CD14-positive monocyte (primary cell): ENCODE results near the gene SELENOP. TPM values are rescaled to one million over a fixed set of nuclear protein-coding genes. Genes with fewer than 3 reads are reported as not detected.

Source experiments
- DNase-seq, 3 donors: peaks; one replicate each; pipeline ENCODE4 v3.0.0-alpha.2; 2011 to 2022
- H2AFZ ChIP-seq: 2 replicates; pipeline ENCODE4 v1.6.0; 2012; ENCODE audit warnings: mild to moderate bottlenecking, low read depth, low read length, inconsistent platforms; ENCODE audit not compliant: insufficient read depth, poor library complexity, severe bottlenecking
- H3K27ac ChIP-seq, 2 donors: 1 replicate in 1 of 2; 2 replicates in 1 of 2; pipeline ENCODE4 v1.5.1; 2012 to 2013; ENCODE audit warnings: low read length in 2 of 2, control low read depth in 1 of 2, inconsistent platforms in 1 of 2, low read depth in 1 of 2, mild to moderate bottlenecking in 1 of 2
- H3K27me3 ChIP-seq, 2 donors: one replicate each; pipeline versions ENCODE4 v1.6.0 to v1.6.1; 2011 to 2013; ENCODE audit warnings: low read length in 2 of 2; ENCODE audit not compliant: control insufficient read depth in 2 of 2, insufficient read depth in 2 of 2
- H3K36me3 ChIP-seq, 2 donors: replicated peaks in 1 of 2; 1 replicate in 1 of 2; 2 replicates in 1 of 2; pipeline versions ENCODE4 v1.5.1 to v1.6.1; 2012 to 2013; ENCODE audit warnings: low read length in 2 of 2, control low read depth in 1 of 2, inconsistent platforms in 1 of 2, mild to moderate bottlenecking in 1 of 2; ENCODE audit not compliant: insufficient read depth in 2 of 2, control insufficient read depth in 1 of 2
- H3K4me1 ChIP-seq, 2 donors: 1 replicate in 1 of 2; 2 replicates in 1 of 2; pipeline versions ENCODE4 v1.5.1 to v1.6.1; 2012 to 2013; ENCODE audit warnings: low read length in 2 of 2, control low read depth in 1 of 2, inconsistent platforms in 1 of 2, mild to moderate bottlenecking in 1 of 2, moderate library complexity in 1 of 2; ENCODE audit not compliant: insufficient read depth in 2 of 2, control insufficient read depth in 1 of 2
- H3K4me2 ChIP-seq: replicated peaks from 2 replicates; pipeline ENCODE3; 2012; ENCODE audit warnings: low read length, moderate library complexity, mild to moderate bottlenecking; ENCODE audit not compliant: poor library complexity, severe bottlenecking; ENCODE audit errors: extremely low read depth
- H3K4me3 ChIP-seq, 3 experiments: fragments of 200-600 bp in 1 of 3; sonication (generic) in 1 of 3; replicated peaks in 1 of 3; 1 replicate in 2 of 3; 2 replicates in 1 of 3; pipeline ENCODE4 v1.5.1; 2011 to 2013; ENCODE audit warnings: low read length in 3 of 3, mild to moderate bottlenecking in 3 of 3, control low read depth in 2 of 3, low read depth in 2 of 3, inconsistent platforms in 1 of 3, moderate library complexity in 1 of 3
- H3K79me2 ChIP-seq: 2 replicates; pipeline ENCODE4 v1.6.0; 2012; ENCODE audit warnings: mild to moderate bottlenecking, control low read depth, inconsistent platforms, low read length, moderate library complexity; ENCODE audit not compliant: insufficient read depth
- H3K9ac ChIP-seq: 2 replicates; pipeline ENCODE4 v1.6.0; 2017; ENCODE audit warnings: low read length, mild to moderate bottlenecking; ENCODE audit not compliant: insufficient read depth, poor library complexity, severe bottlenecking
- H3K9me3 ChIP-seq, 2 donors: replicated peaks in 1 of 2; 1 replicate in 1 of 2; 2 replicates in 1 of 2; pipeline versions ENCODE4 v1.5.1 to v1.6.1; 2012 to 2013; ENCODE audit warnings: low read length in 2 of 2, control low read depth in 1 of 2; ENCODE audit not compliant: control insufficient read depth in 1 of 2, insufficient read depth in 1 of 2
- H4K20me1 ChIP-seq: 2 replicates; pipeline ENCODE4 v1.6.0; 2012; ENCODE audit warnings: mild to moderate bottlenecking, low read length, control low read depth, moderate library complexity; ENCODE audit not compliant: insufficient read depth
- H3K27ac Mint-ChIP-seq, 7 donors: one replicate each; pipeline ENCODE4 v1.8.0; 2020; ENCODE audit warnings: mild to moderate bottlenecking in 7 of 7, mixed read lengths in 7 of 7, moderate library complexity in 6 of 7, inconsistent platforms in 2 of 7
- H3K27me3 Mint-ChIP-seq, 3 donors: one replicate each; pipeline ENCODE4 v1.8.0; 2021 to 2022; ENCODE audit warnings: low read depth in 3 of 3, mild to moderate bottlenecking in 3 of 3, mixed read lengths in 3 of 3, moderate library complexity in 3 of 3, inconsistent platforms in 1 of 3
- H3K36me3 Mint-ChIP-seq, 2 donors: one replicate each; pipeline ENCODE4 v1.8.0; 2020; ENCODE audit warnings: mixed read lengths in 2 of 2, inconsistent platforms in 1 of 2, mild to moderate bottlenecking in 1 of 2
- H3K4me1 Mint-ChIP-seq: one replicate; pipeline ENCODE4 v1.8.0; 2020; ENCODE audit warnings: mild to moderate bottlenecking, mixed read lengths
- H3K4me3 Mint-ChIP-seq, 2 donors: one replicate each; pipeline ENCODE4 v1.8.0; 2020; ENCODE audit warnings: mild to moderate bottlenecking in 2 of 2, mixed read lengths in 2 of 2, moderate library complexity in 1 of 2
- H3K9me3 Mint-ChIP-seq, 7 donors: one replicate each; pipeline ENCODE4 v1.8.0; 2020 to 2022; ENCODE audit warnings: mixed read lengths in 7 of 7, mild to moderate bottlenecking in 6 of 7, moderate library complexity in 6 of 7, inconsistent platforms in 2 of 7
- WGBS: methylation state at CpG from one replicate; pipeline ENCODE4 v1.1.5; 2013; ENCODE audit warnings: missing lambda C conversion rate; ENCODE audit not compliant: insufficient coverage; 5-methylcytosine and 5-hydroxymethylcytosine counted together
- intact Hi-C, 2 donors: fragments of 100-400 bp; cut with micrococcal nuclease; formaldehyde crosslinking; loops; one replicate each; pipeline versions ENCODE4 v1.15.0 to v1.15.1; 2023
- polyA plus RNA-seq, 3 donors: library from polyadenylated mRNA; depleted of rRNA in 1 of 3; unstranded in 2 of 3; stranded (reverse) in 1 of 3; fragments of 300-500 nt in 2 of 3; fragments of >200 nt in 1 of 3; fragmentation: Illumina TruSeq in 2 of 3; gene quantifications; 1 replicate in 2 of 3; 2 replicates in 1 of 3; pipeline ENCODE4 v1.2.3, GENCODE V29; 2012 to 2021
- TF ChIP-seq, protein P1 (sequence below): fragments of 200-600 bp; IDR thresholded peaks from one replicate; pipeline ENCODE4 v1.8.0; 2022; ENCODE audit warnings: antibody characterized with exemption, mild to moderate bottlenecking

Gene SELENOP
- polyA plus RNA-seq, 3 donors: 0.24 to 0.33 TPM; not detected in 1

- Mint-ChIP-seq H3K4me3 (no peak overlapping the region), H3K36me3 (peaks cover 0 to 3% of the 10 kb centered on the region in 2 donors), H3K4me1 (no peaks in the 10 kb centered on the region), H3K27me3 (peaks cover 0 to 4% (median 0%) of the 10 kb centered on the region in 3 donors), H3K27ac (no peak overlapping the region), H3K9me3 (peaks cover 9 to 15% (median 13%) of the 10 kb centered on the region in 7 donors)
- Histone ChIP-seq H3K27ac (no peak overlapping the region), H4K20me1 (no peaks in the 10 kb centered on the region), H3K79me2 (no peaks in the 10 kb centered on the region), H3K9me3 (peaks cover 0 to 4% of the 10 kb centered on the region in 2 donors), H3K9ac (no peak overlapping the region), H3K4me1 (no peaks in the 10 kb centered on the region), H3K27me3 (no peaks in the 10 kb centered on the region), H3K4me2 (no peak overlapping the region), H2AFZ (no peak overlapping the region), H3K4me3 (no peak overlapping the region), H3K36me3 (no peaks in the 10 kb centered on the region)
- DNase-seq: no peak
- WGBS: 100% methylated on average over 1 of the region's 1 CpG
- TF ChIP-seq, protein P1, sequence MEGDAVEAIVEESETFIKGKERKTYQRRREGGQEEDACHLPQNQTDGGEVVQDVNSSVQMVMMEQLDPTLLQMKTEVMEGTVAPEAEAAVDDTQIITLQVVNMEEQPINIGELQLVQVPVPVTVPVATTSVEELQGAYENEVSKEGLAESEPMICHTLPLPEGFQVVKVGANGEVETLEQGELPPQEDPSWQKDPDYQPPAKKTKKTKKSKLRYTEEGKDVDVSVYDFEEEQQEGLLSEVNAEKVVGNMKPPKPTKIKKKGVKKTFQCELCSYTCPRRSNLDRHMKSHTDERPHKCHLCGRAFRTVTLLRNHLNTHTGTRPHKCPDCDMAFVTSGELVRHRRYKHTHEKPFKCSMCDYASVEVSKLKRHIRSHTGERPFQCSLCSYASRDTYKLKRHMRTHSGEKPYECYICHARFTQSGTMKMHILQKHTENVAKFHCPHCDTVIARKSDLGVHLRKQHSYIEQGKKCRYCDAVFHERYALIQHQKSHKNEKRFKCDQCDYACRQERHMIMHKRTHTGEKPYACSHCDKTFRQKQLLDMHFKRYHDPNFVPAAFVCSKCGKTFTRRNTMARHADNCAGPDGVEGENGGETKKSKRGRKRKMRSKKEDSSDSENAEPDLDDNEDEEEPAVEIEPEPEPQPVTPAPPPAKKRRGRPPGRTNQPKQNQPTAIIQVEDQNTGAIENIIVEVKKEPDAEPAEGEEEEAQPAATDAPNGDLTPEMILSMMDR: no peak
- intact Hi-C loops: no loop called here
These were observed 30.1 kb downstream of the SELENOP start for GRCh38 chr5:42781584-42781983.

DNA sequence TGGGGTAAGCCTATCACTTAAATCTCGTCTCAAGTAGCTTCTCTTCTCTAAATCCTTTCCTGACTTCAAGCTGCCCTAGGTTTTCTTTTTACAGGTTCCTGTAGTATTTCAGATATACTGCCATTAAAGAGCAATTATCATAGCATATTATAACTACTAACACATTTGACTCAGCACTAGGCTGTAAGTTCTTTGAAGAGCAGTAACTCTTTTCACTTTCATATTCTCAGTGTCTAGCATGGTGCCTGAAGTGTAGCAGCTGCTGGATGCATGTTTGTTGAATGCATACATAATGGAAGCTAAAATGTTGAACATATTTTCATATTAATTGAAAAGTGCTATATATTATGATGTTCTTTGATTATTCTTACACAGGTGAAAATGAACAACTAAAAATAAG is 32.6 kb downstream of the SELENOP start:
- Mint-ChIP-seq H3K27me3 (peaks cover 0 to 2% (median 0%) of the 10 kb centered on the region in 3 donors), H3K9me3 (no peaks in the 10 kb centered on the region), H3K27ac (no peak overlapping the region), H3K4me1 (no peaks in the 10 kb centered on the region), H3K4me3 (no peak overlapping the region), H3K36me3 (no peaks in the 10 kb centered on the region)
- H3K27ac ChIP-seq: no peak overlapping the region
- no peaks in the 10 kb centered on the region for H3K9me3 ChIP-seq
- DNase-seq: no peak
- WGBS: no CpG with 5 or more reads among the region's 1 CpG
- H3K4me1 ChIP-seq: no peaks in the 10 kb centered on the region
- H3K9ac ChIP-seq: no peak overlapping the region
- TF ChIP-seq, protein P1: no peak
- H3K4me3 ChIP-seq: no peak overlapping the region
- H3K79me2 ChIP-seq: no peaks in the 10 kb centered on the region
- intact Hi-C loops: no loop called here
- no peaks in the 10 kb centered on the region for H4K20me1 ChIP-seq
- H2AFZ ChIP-seq: no peak overlapping the region
- no peaks in the 10 kb centered on the region for H3K36me3 ChIP-seq
- H3K27me3 ChIP-seq: no peaks in the 10 kb centered on the region
- H3K4me2 ChIP-seq: no peak overlapping the region
